ENCODE data around the gene SCN1A. TPM values are rescaled to one million over a fixed set of nuclear protein-coding genes. Genes with fewer than 3 reads are reported as not detected.

SCN1A gene
- total and polyA plus RNA-seq, 2 of the 13 experiments (the other 11 are each of a cell fraction or from before 2014, with no cell fraction given) = 19.9 to 39.4 TPM

GRCh38 chr2:166135152-166135848 lies 7.5 kb upstream of the SCN1A start (continued):
- TF ChIP-seq, protein P1, sequence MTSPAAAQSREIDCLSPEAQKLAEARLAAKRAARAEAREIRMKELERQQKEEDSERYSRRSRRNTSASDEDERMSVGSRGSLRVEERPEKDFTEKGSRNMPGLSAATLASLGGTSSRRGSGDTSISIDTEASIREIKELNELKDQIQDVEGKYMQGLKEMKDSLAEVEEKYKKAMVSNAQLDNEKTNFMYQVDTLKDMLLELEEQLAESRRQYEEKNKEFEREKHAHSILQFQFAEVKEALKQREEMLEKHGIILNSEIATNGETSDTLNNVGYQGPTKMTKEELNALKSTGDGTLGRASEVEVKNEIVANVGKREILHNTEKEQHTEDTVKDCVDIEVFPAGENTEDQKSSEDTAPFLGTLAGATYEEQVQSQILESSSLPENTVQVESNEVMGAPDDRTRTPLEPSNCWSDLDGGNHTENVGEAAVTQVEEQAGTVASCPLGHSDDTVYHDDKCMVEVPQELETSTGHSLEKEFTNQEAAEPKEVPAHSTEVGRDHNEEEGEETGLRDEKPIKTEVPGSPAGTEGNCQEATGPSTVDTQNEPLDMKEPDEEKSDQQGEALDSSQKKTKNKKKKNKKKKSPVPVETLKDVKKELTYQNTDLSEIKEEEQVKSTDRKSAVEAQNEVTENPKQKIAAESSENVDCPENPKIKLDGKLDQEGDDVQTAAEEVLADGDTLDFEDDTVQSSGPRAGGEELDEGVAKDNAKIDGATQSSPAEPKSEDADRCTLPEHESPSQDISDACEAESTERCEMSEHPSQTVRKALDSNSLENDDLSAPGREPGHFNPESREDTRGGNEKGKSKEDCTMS (CRISPR knock-in tag; conservative IDR thresholded peaks at IDR 0.05) = no peak
- no peak for TF ChIP-seq ZNF33A (CRISPR knock-in tag; IDR thresholded peaks at IDR 0.05; ENCODE audit: borderline replicate concordance)
- TF ChIP-seq NFYC (CRISPR knock-in tag; IDR thresholded peaks at IDR 0.05) = no peak
- no peak; the same call in none of the 2 replicates for TF ChIP-seq KAT8 (CRISPR knock-in tag; IDR thresholded peaks at IDR 0.05)
- no peak for TF ChIP-seq CREB3 (CRISPR knock-in tag; IDR thresholded peaks at IDR 0.05)
- 0 out of 2 replicates have a peak, but pooled peaks have one; percentile 18 for TF ChIP-seq FOXJ3 (CRISPR knock-in tag; IDR thresholded peaks at IDR 0.05; ENCODE audit: borderline replicate concordance)
- no peak for TF ChIP-seq SRY (CRISPR knock-in tag; IDR thresholded peaks at IDR 0.05)
- TF ChIP-seq CREM (IDR thresholded peaks at IDR 0.05) = peak; percentile 85
- TF ChIP-seq CREM (CRISPR knock-in tag; IDR thresholded peaks at IDR 0.05) = no peak
- TF ChIP-seq, protein P2, sequence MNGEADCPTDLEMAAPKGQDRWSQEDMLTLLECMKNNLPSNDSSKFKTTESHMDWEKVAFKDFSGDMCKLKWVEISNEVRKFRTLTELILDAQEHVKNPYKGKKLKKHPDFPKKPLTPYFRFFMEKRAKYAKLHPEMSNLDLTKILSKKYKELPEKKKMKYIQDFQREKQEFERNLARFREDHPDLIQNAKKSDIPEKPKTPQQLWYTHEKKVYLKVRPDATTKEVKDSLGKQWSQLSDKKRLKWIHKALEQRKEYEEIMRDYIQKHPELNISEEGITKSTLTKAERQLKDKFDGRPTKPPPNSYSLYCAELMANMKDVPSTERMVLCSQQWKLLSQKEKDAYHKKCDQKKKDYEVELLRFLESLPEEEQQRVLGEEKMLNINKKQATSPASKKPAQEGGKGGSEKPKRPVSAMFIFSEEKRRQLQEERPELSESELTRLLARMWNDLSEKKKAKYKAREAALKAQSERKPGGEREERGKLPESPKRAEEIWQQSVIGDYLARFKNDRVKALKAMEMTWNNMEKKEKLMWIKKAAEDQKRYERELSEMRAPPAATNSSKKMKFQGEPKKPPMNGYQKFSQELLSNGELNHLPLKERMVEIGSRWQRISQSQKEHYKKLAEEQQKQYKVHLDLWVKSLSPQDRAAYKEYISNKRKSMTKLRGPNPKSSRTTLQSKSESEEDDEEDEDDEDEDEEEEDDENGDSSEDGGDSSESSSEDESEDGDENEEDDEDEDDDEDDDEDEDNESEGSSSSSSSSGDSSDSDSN (CRISPR knock-in tag; IDR thresholded peaks at IDR 0.05) = no peak
- no peak for TF ChIP-seq IKZF1 (IDR thresholded peaks at IDR 0.05)
- no peak for TF ChIP-seq SP2 (CRISPR knock-in tag; IDR thresholded peaks at IDR 0.05)
- TF ChIP-seq MATR3 (CRISPR knock-in tag; IDR thresholded peaks at IDR 0.05) = no peak
- TF ChIP-seq SIN3A (IDR thresholded peaks at IDR 0.05; ENCODE audit: borderline replicate concordance, low read depth, low read length) = no peak
- no peak for TF ChIP-seq SP1 (IDR thresholded peaks at IDR 0.05)
- TF ChIP-seq SP1 (CRISPR knock-in tag; IDR thresholded peaks at IDR 0.05) = no peak
- peak; percentile 74; the same call in 1 of the 2 replicates for TF ChIP-seq FOXK1 (CRISPR knock-in tag; IDR thresholded peaks at IDR 0.05; ENCODE audit: borderline replicate concordance, low read depth)
- no peak for TF ChIP-seq ZNF724P (CRISPR knock-in tag; IDR thresholded peaks at IDR 0.05; ENCODE audit: borderline replicate concordance)
- TF ChIP-seq ZNF775 (CRISPR knock-in tag; IDR thresholded peaks at IDR 0.05; ENCODE audit: borderline replicate concordance) = no peak
- TF ChIP-seq, protein P3, sequence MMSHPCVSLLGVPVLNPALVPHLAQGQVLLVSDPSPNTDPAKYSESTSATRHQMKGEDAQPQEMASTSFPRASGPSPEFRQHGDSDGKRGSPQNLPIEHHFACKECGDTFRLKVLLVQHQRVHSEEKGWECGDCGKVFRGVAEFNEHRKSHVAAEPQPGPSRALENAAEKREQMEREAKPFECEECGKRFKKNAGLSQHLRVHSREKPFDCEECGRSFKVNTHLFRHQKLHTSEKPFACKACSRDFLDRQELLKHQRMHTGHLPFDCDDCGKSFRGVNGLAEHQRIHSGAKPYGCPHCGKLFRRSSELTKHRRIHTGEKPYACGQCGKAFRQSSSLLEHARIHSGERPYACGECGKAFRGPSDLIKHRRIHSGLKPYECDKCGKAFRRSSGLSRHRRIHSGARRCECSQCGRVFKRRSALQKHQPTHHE (CRISPR knock-in tag; IDR thresholded peaks at IDR 0.05; ENCODE audit: borderline replicate concordance) = no peak
- no peak for TF ChIP-seq FOXC1 (CRISPR knock-in tag; IDR thresholded peaks at IDR 0.05; ENCODE audit: borderline replicate concordance)
- no peak for TF ChIP-seq ZNF720 (CRISPR knock-in tag; IDR thresholded peaks at IDR 0.05)
- TF ChIP-seq HOXA5 (CRISPR knock-in tag; IDR thresholded peaks at IDR 0.05) = peak; percentile 53; the same call in 1 of the 2 replicates
- no peak for TF ChIP-seq NFYB (CRISPR knock-in tag; IDR thresholded peaks at IDR 0.05)
